Transverse colon (tissue), 4 donors: Measurements from ENCODE around the gene GSTM5. TPM values are rescaled to one million over a fixed set of nuclear protein-coding genes. Genes with fewer than 3 reads are reported as not detected.

Source experiments
- DNase-seq: peaks from one replicate; pipeline ENCODE4 v3.0.0-alpha.2; 2019
- H3K27ac ChIP-seq, 4 donors: fragments of 200-600 bp; sonication (generic); 2 replicates each; pipeline ENCODE4 v1.5.1; 2016 to 2018; ENCODE audit warnings: inconsistent platforms in 4 of 4
- H3K27me3 ChIP-seq: fragments of 200-600 bp; sonication (generic); 2 replicates; pipeline ENCODE4 v1.5.1; 2017; ENCODE audit warnings: inconsistent platforms
- H3K36me3 ChIP-seq, 4 donors: fragments of 200-600 bp; sonication (generic); 2 replicates each; pipeline ENCODE4 v1.5.1; 2017 to 2019; ENCODE audit warnings: inconsistent platforms in 4 of 4
- H3K4me1 ChIP-seq, 4 donors: fragments of 200-600 bp; sonication (generic); 2 replicates each; pipeline ENCODE4 v1.5.1; 2017 to 2020; ENCODE audit warnings: inconsistent platforms in 4 of 4
- H3K4me3 ChIP-seq, 4 donors: fragments of 200-600 bp; sonication (generic); 1 replicate in 1 of 4; 2 replicates in 3 of 4; pipeline versions ENCODE4 v1.5.1 to v1.6.1; 2017 to 2019; ENCODE audit warnings: inconsistent platforms in 4 of 4
- H3K9me3 ChIP-seq, 2 donors: fragments of 200-600 bp; sonication (generic); 2 replicates each; pipeline ENCODE4 v1.5.1; 2017 to 2019; ENCODE audit warnings: inconsistent platforms in 2 of 2
- CTCF ChIP-seq, 5 experiments: fragments of 200-600 bp in 3 of 5; fragments of 450-650 bp in 2 of 5; sonication (generic) in 3 of 5; IDR thresholded peaks; 1 replicate in 2 of 5; 2 replicates in 3 of 5; pipeline ENCODE4 v1.5.1; 2016 to 2017; ENCODE audit warnings: antibody characterized with exemption in 5 of 5, inconsistent platforms in 3 of 5, mild to moderate bottlenecking in 2 of 5, moderate library complexity in 1 of 5
- EP300 ChIP-seq: sonication (generic); formaldehyde crosslinking; IDR thresholded peaks from one replicate; pipeline ENCODE4 v1.6.1; 2017; ENCODE audit warnings: antibody characterized with exemption, low read depth
- POLR2A ChIP-seq: fragments of 450-650 bp; IDR thresholded peaks from one replicate; pipeline ENCODE4 v1.6.1; 2016; ENCODE audit warnings: antibody characterized with exemption, mild to moderate bottlenecking, moderate library complexity
- POLR2AphosphoS5 ChIP-seq, 3 donors: sonication (generic); formaldehyde crosslinking; IDR thresholded peaks; one replicate each; pipeline ENCODE4 v1.6.1; 2016; ENCODE audit warnings: antibody characterized with exemption in 3 of 3
- WGBS, 2 donors: methylation state at CpG; one replicate each; pipeline ENCODE4 v1.1.5; 2018; ENCODE audit warnings: low coverage in 1 of 2; 5-methylcytosine and 5-hydroxymethylcytosine counted together
- in situ Hi-C, 4 donors: fragments of 200-750 bp; cut with MboI; loops; one replicate each; pipeline versions ENCODE4 v1.15.0 to v1.15.1; 2017; ENCODE audit warnings: low sequenced_read_pairs in 3 of 4, low pct_ligation_motif_present in 1 of 4, low pct_unique_long_range_greater_than_20kb in 1 of 4
- intact Hi-C: fragments of 100-400 bp; cut with DNase I; formaldehyde crosslinking; loops from one replicate; pipeline ENCODE4 v1.15.1; 2023; ENCODE audit warnings: low total_unique reads
- total RNA-seq, 4 donors: library from RNA; depleted of rRNA; stranded (reverse); fragments of >200 nt; gene quantifications; one replicate each; pipeline ENCODE4 v1.1.0, GENCODE V29; 2016

GSTM5 gene
- total RNA-seq, 4 donors from 2014 or later, result 1.2 to 1.4 TPM; not detected in 2

DNA sequence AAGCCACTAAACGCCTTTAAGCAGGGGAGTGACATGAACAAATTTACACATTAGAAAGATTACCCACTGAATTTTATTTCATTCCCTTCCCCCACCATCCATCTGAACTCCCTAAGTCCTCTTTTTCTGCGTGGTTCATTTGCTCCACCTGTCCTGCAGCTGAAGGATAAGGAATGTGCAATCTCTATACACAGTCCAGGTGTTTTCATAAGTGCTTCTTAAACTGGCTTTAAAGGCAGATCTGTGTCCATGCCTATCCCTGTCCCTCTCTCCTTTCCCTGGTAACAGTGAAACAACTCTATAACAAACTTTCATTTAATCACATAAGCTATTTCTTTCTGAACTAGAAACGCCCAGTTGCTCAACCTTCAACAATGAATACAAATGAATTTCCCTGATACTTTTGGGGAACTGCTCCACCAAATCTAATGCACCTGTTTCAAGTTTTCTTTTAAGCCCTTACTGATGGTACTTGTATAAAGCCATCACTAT, 20.4 kb downstream of the GSTM5 start:
- intact Hi-C loops, result no loop called here
- Histone ChIP-seq H3K27ac (peak overlapping the region; percentile 30 to 74 (median 54)), H3K4me1 (peaks cover 0 to 16% (median 1%) of the 10 kb centered on the region in 4 donors), H3K4me3 (no peak overlapping the region), H3K36me3 (no peaks in the 10 kb centered on the region), H3K27me3 (no peaks in the 10 kb centered on the region), H3K9me3 (no peaks in the 10 kb centered on the region)
- WGBS, 2 donors, result 29 to 42% methylated on average over 3 of the region's 3 CpGs
- no peak for TF ChIP-seq EP300
- no peak for TF ChIP-seq POLR2AphosphoS5 (IDR thresholded peaks at IDR 0.05)
- no peak for TF ChIP-seq CTCF (IDR thresholded peaks at IDR 0.05)
- no peak for TF ChIP-seq POLR2A
- in situ Hi-C loops, result no loop called here
- DNase-seq, result no peak

DNA sequence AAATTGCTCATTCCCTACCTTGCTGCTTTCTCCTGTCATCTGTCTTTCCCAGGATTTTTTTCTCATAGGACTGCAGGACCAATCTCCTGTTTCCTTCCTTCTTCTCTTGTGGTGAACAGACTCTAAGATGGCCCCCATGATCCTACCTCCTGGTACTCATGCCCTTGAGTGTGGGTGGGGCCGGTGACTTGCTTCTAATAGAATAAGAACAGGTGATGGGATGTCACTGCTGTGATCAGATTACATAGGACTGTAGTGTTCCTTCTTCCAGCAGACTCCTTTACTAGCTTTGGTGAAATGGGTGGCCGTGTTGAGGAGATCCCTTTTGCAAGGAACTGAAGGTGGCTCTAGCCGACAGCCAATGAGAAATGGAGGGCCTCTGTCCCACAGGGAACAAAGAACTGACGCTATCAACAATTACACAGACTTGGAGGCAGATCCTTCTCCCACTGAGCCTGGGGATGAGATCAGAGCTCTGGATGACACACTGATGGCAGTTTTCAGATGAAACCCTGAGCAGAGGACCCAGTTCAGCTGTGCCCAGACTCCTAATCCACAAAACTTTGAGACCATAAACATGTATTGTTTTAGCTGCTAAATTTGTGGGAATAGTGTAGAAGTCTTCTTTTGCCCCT, 21.3 kb downstream of the GSTM5 start:
- DNase-seq, result no peak
- Histone ChIP-seq H3K4me3 (no peak overlapping the region), H3K4me1 (peaks cover 0 to 16% (median 1%) of the 10 kb centered on the region in 4 donors), H3K27me3 (no peaks in the 10 kb centered on the region), H3K27ac (no peak overlapping the region), H3K36me3 (no peaks in the 10 kb centered on the region), H3K9me3 (no peaks in the 10 kb centered on the region)
- WGBS, 2 donors, result 82 to 100% methylated on average over 1 to 4 of the region's 4 CpGs
- TF ChIP-seq POLR2A (no peak), CTCF (IDR thresholded peaks at IDR 0.05) (no peak), EP300 (no peak), POLR2AphosphoS5 (IDR thresholded peaks at IDR 0.05) (no peak)
- intact Hi-C loops, result no loop called here
- in situ Hi-C loops, result no loop called here

- H3K4me1 ChIP-seq, result peaks cover 0 to 12% (median 9%) of the 10 kb centered on the region in 4 donors
- H3K4me3 ChIP-seq, result peak overlapping the region; percentile 70 to 84 (median 74)
- 4% methylated on average over 62 of the region's 86 CpGs; no CpG with 5 or more reads in 1 of the 2 donors for WGBS, 2 donors
- no peak for TF ChIP-seq CTCF (IDR thresholded peaks at IDR 0.05)
- peak; percentile 80 for TF ChIP-seq POLR2A
- peak; percentile 93 to 97 (median 96) for TF ChIP-seq POLR2AphosphoS5 (IDR thresholded peaks at IDR 0.05)
- TF ChIP-seq EP300, result no peak
- H3K9me3 ChIP-seq, result no peaks in the 10 kb centered on the region
- intact Hi-C loops (no loop called here), in situ Hi-C loops (no loop called here)
- H3K36me3 ChIP-seq, result no peaks in the 10 kb centered on the region
- peak overlapping the region; percentile 78 to 88 (median 80) for H3K27ac ChIP-seq
- no peaks in the 10 kb centered on the region for H3K27me3 ChIP-seq
- peak; percentile 85 for DNase-seq
These were observed 27.9 kb downstream of the GSTM5 start for GRCh38 chr1:109739738-109740614.
